M059J (cell line): ENCODE data around the gene TBC1D14. TPM values are rescaled to one million over a fixed set of nuclear protein-coding genes. Genes with fewer than 3 reads are reported as not detected.

ENCODE experiments used
- DNase-seq: peaks from one replicate; pipeline ENCODE4 v3.0.0-alpha.2; 2012; ENCODE audit warnings: low read depth
- total RNA-seq: library from RNA; depleted of rRNA; stranded (reverse); fragments of >200 nt; shearing (Covaris generic); gene quantifications from 2 replicates; pipeline ENCODE4 v1.2.3, GENCODE V29; 2014; rRNA removed

Gene TBC1D14
- total RNA-seq, 1 experiment from 2014 or later: 22.4 TPM

DNA sequence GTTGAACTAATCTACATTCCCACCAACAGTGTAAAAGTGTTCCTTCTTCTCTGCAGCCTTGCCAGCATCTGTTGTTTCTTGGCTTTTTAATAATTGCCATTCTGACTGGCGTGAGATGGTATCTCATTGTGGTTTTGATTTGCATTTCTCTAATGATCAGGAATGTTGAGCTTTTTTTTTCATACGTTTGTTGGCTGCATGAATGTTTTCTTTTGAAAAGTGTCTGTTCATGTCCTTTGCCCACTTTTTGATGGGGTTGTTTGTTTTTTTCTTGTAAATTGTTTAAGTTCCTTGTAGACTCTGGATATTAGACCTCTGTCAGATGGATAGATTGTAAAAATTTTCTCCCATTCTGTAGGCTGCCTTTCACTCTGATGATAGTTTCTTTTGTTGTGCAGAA is 170.3 kb downstream of the TBC1D14 start:
- peak; percentile 23 for DNase-seq

Other genes starting within 250 kb of the TBC1D14 start
- gene S100P, start 215.9 kb upstream of the TBC1D14 start, total RNA-seq: not detected in 2 replicates
- 56.0 and 81.2 TPM in 2 replicates for gene MRFAP1L1, start 200.0 kb upstream of the TBC1D14 start, total RNA-seq
- gene BLOC1S4, start 193.7 kb upstream of the TBC1D14 start, total RNA-seq: 15.4 and 18.9 TPM in 2 replicates
- gene KIAA0232, start 127.1 kb upstream of the TBC1D14 start, total RNA-seq: 14.3 and 18.5 TPM in 2 replicates
- gene TADA2B, start 133.5 kb downstream of the TBC1D14 start, total RNA-seq: 7.6 and 11.0 TPM in 2 replicates
- gene GRPEL1, start 158.2 kb downstream of the TBC1D14 start, total RNA-seq: 36.7 and 52.5 TPM in 2 replicates